OCI-LY7 (cell line): ENCODE results near the gene FUT2. TPM values are rescaled to one million over a fixed set of nuclear protein-coding genes. Genes with fewer than 3 reads are reported as not detected.

Experiments
- BruUV-seq: library from RNA; stranded (reverse); fragments of 400-500 nt; replicated peaks from 2 replicates; lab custom pipeline; 2021; lab: Mats Ljungman, UMichigan
- CTCF ChIA-PET: fragments of 300-600 bp; sonication (Branson Sonifier 250); formaldehyde crosslinking; loops from one replicate; lab custom pipeline; 2022; ENCODE audit warnings: antibody characterized with exemption; ENCODE audit not compliant: unreplicated experiment; lab: Charles Lee
- POLR2A ChIA-PET: fragments of 300-600 bp; sonication (Branson Sonifier 250); formaldehyde crosslinking; loops from one replicate; lab custom pipeline; 2022; ENCODE audit warnings: antibody characterized with exemption; lab: Charles Lee
- DNase-seq: peaks from one replicate; pipeline ENCODE4 v3.0.0-alpha.2; 2015; ENCODE audit warnings: low spot score
- H2AFZ ChIP-seq: fragments of 200-600 bp; sonication (generic), shearing (Covaris generic); 2 replicates; pipeline ENCODE4 v1.6.1; 2014; ENCODE audit warnings: mild to moderate bottlenecking, antibody characterized with exemption, low read length, moderate library complexity
- H3K27ac ChIP-seq: fragments of 200-600 bp; sonication (generic); 2 replicates; pipeline ENCODE4 v1.5.1; 2014; ENCODE audit warnings: mixed run types, low read depth, mild to moderate bottlenecking, moderate library complexity, low read length, inconsistent platforms; ENCODE audit not compliant: poor library complexity, severe bottlenecking
- H3K36me3 ChIP-seq: fragments of 200-600 bp; sonication (generic); 2 replicates; pipeline ENCODE4 v1.6.1; 2014; ENCODE audit warnings: mild to moderate bottlenecking, antibody characterized with exemption, low read length, moderate library complexity, mixed read lengths; ENCODE audit not compliant: insufficient read depth
- H3K4me1 ChIP-seq: fragments of 200-600 bp; sonication (generic); 2 replicates; pipeline ENCODE4 v1.5.1; 2014; ENCODE audit warnings: mild to moderate bottlenecking, low read length; ENCODE audit not compliant: insufficient read depth, poor library complexity, severe bottlenecking
- H3K4me2 ChIP-seq: fragments of 200-600 bp; sonication (generic); 2 replicates; pipeline ENCODE4 v1.6.1; 2014; ENCODE audit warnings: mild to moderate bottlenecking, low read length
- H3K4me3 ChIP-seq: fragments of 200-600 bp; sonication (generic); 2 replicates; pipeline ENCODE4 v1.5.1; 2014; ENCODE audit warnings: mild to moderate bottlenecking, low read depth, low read length; ENCODE audit not compliant: poor library complexity, severe bottlenecking
- H3K79me2 ChIP-seq: fragments of 200-600 bp; sonication (generic); 2 replicates; pipeline ENCODE4 v1.6.1; 2016; ENCODE audit warnings: low read depth, mild to moderate bottlenecking, low read length, moderate library complexity, mixed read lengths; ENCODE audit not compliant: insufficient read depth
- H3K9me2 ChIP-seq: fragments of 200-600 bp; sonication (generic); 2 replicates; pipeline ENCODE4 v1.6.1; 2016; ENCODE audit warnings: mild to moderate bottlenecking, low read length, mixed read lengths; ENCODE audit not compliant: insufficient read depth
- H3K9me3 ChIP-seq: fragments of 200-600 bp; sonication (generic); 2 replicates; pipeline ENCODE4 v1.6.1; 2014; ENCODE audit warnings: mild to moderate bottlenecking, mixed run types, low read length, mixed read lengths
- H4K20me1 ChIP-seq: fragments of 200-600 bp; sonication (generic); 2 replicates; pipeline ENCODE4 v1.6.1; 2014; ENCODE audit warnings: mild to moderate bottlenecking, antibody characterized with exemption, low read length, moderate library complexity, mixed read lengths; ENCODE audit not compliant: insufficient read depth
- CTCF ChIP-seq: fragments of 200-600 bp; sonication (generic); conservative IDR thresholded peaks from 2 replicates; pipeline ENCODE4 v1.5.1; 2014; ENCODE audit warnings: mild to moderate bottlenecking, antibody characterized with exemption, low read length, moderate library complexity, mixed read lengths
- EZH2phosphoT487 ChIP-seq: fragments of 200-600 bp; sonication (generic); IDR thresholded peaks from 2 replicates; pipeline ENCODE4 v1.6.1; 2018; ENCODE audit warnings: low read depth, borderline replicate concordance, mild to moderate bottlenecking, mixed run types, antibody characterized with exemption, low read length, moderate library complexity, mixed read lengths
- intact Hi-C: fragments of 100-400 bp; cut with micrococcal nuclease; formaldehyde crosslinking; loops from one replicate; pipeline ENCODE4 v1.10.0; 2022; ENCODE audit not compliant: unreplicated experiment
- total RNA-seq, 2 experiments: library from RNA; depleted of rRNA in 1 of 2; stranded (reverse); fragments of >200 nt in 1 of 2; shearing (Covaris generic) in 1 of 2; gene quantifications; 2 replicates each; pipeline ENCODE4 v1.2.3, GENCODE V29; 2014 to 2022

FUT2 gene
- total RNA-seq, 2 experiments from 2014 or later: not detected

GRCh38 chr19:48746738-48747575, 51.2 kb downstream of the FUT2 start, which contains the start of gene IZUMO1:
TSS of gene IZUMO1 (minus strand) at chr19:48746909. CDS start at chr19:48745859, 1,050 bp downstream.
- Histone ChIP-seq H3K4me1 (peaks cover 5% of the 10 kb centered on the region), H3K27ac (no peak within 1 kb of the TSS), H3K9me3 (no peaks in the 10 kb centered on the region), H3K4me3 (peak within 1 kb of the TSS; percentile 58), H3K4me2 (peak within 1 kb of the TSS; percentile 41), H3K36me3 (no peaks in the 10 kb centered on the region), H3K9me2 (no peaks in the 10 kb centered on the region), H4K20me1 (no peaks in the 10 kb centered on the region), H2AFZ (peak within 1 kb of the TSS; percentile 51), H3K79me2 (no peaks in the 10 kb centered on the region)
- BruUV-seq: no TSS peak
- POLR2A ChIA-PET: interaction anchor here (0.5 kb wide), 1 partner anchor 15 kb away, joined by 4 read pairs; no protein-coding TSS in a partner anchor
- DNase-seq: peak; percentile 77
- CTCF ChIA-PET: no interaction called here
- intact Hi-C loops: no loop called here
- TF ChIP-seq EZH2phosphoT487: no peak
- no peak for TF ChIP-seq CTCF

GRCh38 chr19:48749571-48750198, 53.9 kb downstream of the FUT2 start:
- POLR2A ChIA-PET: no interaction called here
- no TSS peak for BruUV-seq
- Histone ChIP-seq H4K20me1 (no peaks in the 10 kb centered on the region), H3K4me1 (peaks cover 19% of the 10 kb centered on the region), H3K9me3 (no peaks in the 10 kb centered on the region), H3K4me2 (no peak overlapping the region), H3K9me2 (no peaks in the 10 kb centered on the region), H3K27ac (no peak overlapping the region), H3K36me3 (no peaks in the 10 kb centered on the region), H2AFZ (no peak overlapping the region), H3K4me3 (no peak overlapping the region), H3K79me2 (no peaks in the 10 kb centered on the region)
- no peak for DNase-seq
- intact Hi-C loops: no loop called here
- TF ChIP-seq CTCF (no peak), EZH2phosphoT487 (no peak)
- CTCF ChIA-PET: no interaction called here

- H4K20me1 ChIP-seq: no peaks in the 10 kb centered on the region
- H3K9me3 ChIP-seq: no peaks in the 10 kb centered on the region
- no peak overlapping the region for H3K27ac ChIP-seq
- ChIA-PET CTCF (no interaction called here), POLR2A (no interaction called here)
- H3K9me2 ChIP-seq: no peaks in the 10 kb centered on the region
- no peaks in the 10 kb centered on the region for H3K36me3 ChIP-seq
- TF ChIP-seq CTCF (no peak), EZH2phosphoT487 (no peak)
- no peak overlapping the region for H3K4me3 ChIP-seq
- H3K4me2 ChIP-seq: no peak overlapping the region
- DNase-seq: no peak
- intact Hi-C loops: no loop called here
- H3K79me2 ChIP-seq: no peaks in the 10 kb centered on the region
- no TSS peak for BruUV-seq
- H3K4me1 ChIP-seq: peaks cover 19% of the 10 kb centered on the region
- no peak overlapping the region for H2AFZ ChIP-seq
These were observed 54.6 kb downstream of the FUT2 start for GRCh38 chr19:48750351-48750750.
